Activated CD8-positive, alpha-beta T cell treated with anti-CD3 and anti-CD28 coated beads, Interleukin-2, amount 10 ng/mL, durations not matched to agents 7 days and 5 days (primary cell): ENCODE measurements around the gene PIEZO2. TPM values are rescaled to one million over a fixed set of nuclear protein-coding genes. Genes with fewer than 3 reads are reported as not detected.

Experiments used
- ATAC-seq: fragments of 150-1000 bp; cut with Tn5 transposase; one replicate; pipeline ENCODE4 v1.10.0; 2021; ENCODE audit warnings: moderate library complexity
- CTCF ChIA-PET: fragments of 350-600 bp; sonication (Branson Sonifier 250); formaldehyde crosslinking; loops from one replicate; lab custom pipeline; 2021; ENCODE audit warnings: antibody characterized with exemption; lab: Charles Lee
- POLR2A ChIA-PET: fragments of 350-600 bp; sonication (Branson Sonifier 250); formaldehyde crosslinking; loops from one replicate; lab custom pipeline; 2021; ENCODE audit warnings: antibody characterized with exemption; lab: Charles Lee
- DNase-seq: peaks from one replicate; pipeline ENCODE4 v3.0.0-alpha.2; 2020
- H3K27ac Mint-ChIP-seq: one replicate; pipeline ENCODE4 v1.8.0; 2021; ENCODE audit warnings: mild to moderate bottlenecking, mixed read lengths
- H3K27me3 Mint-ChIP-seq: one replicate; pipeline ENCODE4 v1.8.0; 2021; ENCODE audit warnings: low read depth, mixed read lengths
- H3K36me3 Mint-ChIP-seq: one replicate; pipeline ENCODE4 v1.8.0; 2021; ENCODE audit warnings: low read depth, mixed read lengths
- H3K4me1 Mint-ChIP-seq: one replicate; pipeline ENCODE4 v1.8.0; 2021; ENCODE audit warnings: low read depth, mixed read lengths
- H3K4me3 Mint-ChIP-seq: one replicate; pipeline ENCODE4 v1.8.0; 2021; ENCODE audit warnings: mild to moderate bottlenecking, mixed read lengths
- H3K9me3 Mint-ChIP-seq: one replicate; pipeline ENCODE4 v1.8.0; 2022; ENCODE audit warnings: mixed read lengths; ENCODE audit not compliant: insufficient read depth
- total RNA-seq, 2 experiments: library from RNA; stranded (reverse); gene quantifications; one replicate each; pipeline ENCODE4 v1.2.3, GENCODE V29; 2021

The PIEZO2 gene
- total RNA-seq, 2 experiments from 2014 or later = not detected

DNA sequence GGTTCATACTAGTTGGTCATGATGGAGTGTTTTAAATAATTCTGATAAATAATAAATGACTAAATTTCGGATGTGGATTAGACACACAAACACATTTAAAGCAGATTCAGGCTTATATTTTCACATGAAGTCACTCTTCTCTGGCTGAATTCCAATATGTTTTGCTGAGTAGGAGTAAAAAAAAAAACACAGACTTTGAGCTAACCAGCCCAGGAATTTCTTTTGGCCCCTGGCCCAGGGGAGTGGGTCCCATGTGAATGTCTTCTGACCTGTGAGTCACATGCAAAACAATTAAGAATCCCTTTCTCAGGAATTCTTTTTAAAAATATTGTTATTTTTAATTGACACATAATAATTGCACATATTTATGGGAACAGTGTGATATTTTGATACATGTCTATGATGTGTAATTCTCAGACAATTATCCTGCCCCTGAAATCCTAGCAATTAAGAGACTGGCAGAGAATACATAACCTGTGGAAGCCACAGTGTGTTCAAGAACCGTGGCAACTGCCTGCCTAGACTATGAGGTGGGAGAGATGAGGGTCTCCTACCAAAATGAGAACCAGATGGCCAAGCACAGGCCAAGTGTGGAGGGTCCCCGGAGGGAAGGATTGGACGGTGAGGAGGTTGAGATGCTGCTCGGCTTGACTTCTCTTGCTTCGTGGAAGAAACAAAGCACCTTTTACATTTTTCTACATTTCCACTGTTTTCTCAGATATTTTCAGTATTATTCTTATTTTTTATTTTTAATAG, 236.4 kb downstream of the PIEZO2 start:
- POLR2A ChIA-PET = no interaction called here
- H3K4me1 Mint-ChIP-seq = no peaks in the 10 kb centered on the region
- H3K36me3 Mint-ChIP-seq = no peaks in the 10 kb centered on the region
- no peak for ATAC-seq
- CTCF ChIA-PET = no interaction called here
- H3K27ac Mint-ChIP-seq = no peak overlapping the region
- no peak overlapping the region for H3K4me3 Mint-ChIP-seq
- no peaks in the 10 kb centered on the region for H3K27me3 Mint-ChIP-seq
- no peak for DNase-seq
- peaks cover 3% of the 10 kb centered on the region for H3K9me3 Mint-ChIP-seq

DNA sequence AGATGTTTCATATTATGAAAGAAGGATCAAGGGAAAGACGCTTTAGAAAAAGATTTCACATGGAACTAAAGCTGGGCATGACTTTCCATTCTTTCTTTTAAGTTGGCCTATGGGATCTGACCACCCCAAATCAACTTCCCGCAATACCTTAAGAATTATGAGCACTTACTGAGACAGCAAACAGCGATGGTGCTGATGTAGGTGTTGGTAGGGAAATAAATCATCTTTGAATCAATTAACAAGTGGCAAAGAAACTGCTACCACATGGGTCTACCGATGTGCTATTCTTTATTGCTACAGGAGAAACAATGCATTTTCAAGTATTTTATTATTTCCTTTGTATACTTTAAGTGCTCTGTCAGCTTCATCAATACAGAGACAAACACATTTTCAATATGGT, 239.6 kb downstream of the PIEZO2 start:
- Mint-ChIP-seq H3K4me1 (no peaks in the 10 kb centered on the region), H3K36me3 (no peaks in the 10 kb centered on the region), H3K27ac (no peak overlapping the region), H3K4me3 (no peak overlapping the region), H3K9me3 (peaks cover 3% of the 10 kb centered on the region), H3K27me3 (no peaks in the 10 kb centered on the region)
- ChIA-PET CTCF (no interaction called here), POLR2A (no interaction called here)
- DNase-seq = no peak
- no peak for ATAC-seq

DNA sequence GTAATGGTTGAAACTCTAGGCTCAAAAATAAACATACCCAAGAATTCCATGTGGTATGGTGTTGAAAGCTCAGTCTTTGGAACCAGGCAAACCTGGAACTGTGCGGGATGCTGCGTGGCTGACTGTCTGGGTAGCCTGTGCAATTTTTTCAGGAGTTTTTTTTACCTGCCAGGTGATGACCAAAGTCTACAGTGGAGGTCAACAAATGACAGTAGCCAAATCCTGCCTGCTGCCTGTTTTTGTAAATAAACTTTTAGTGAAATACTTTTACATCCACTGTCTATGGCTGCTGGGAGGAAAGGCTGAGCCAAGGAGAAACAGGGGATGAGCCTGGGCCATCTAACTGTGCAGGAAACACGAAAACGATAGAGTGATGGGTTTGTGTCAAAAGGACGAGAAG, 240.6 kb downstream of the PIEZO2 start:
- CTCF ChIA-PET = no interaction called here
- no peak overlapping the region for H3K4me3 Mint-ChIP-seq
- H3K27ac Mint-ChIP-seq = no peak overlapping the region
- no peaks in the 10 kb centered on the region for H3K4me1 Mint-ChIP-seq
- POLR2A ChIA-PET = no interaction called here
- H3K27me3 Mint-ChIP-seq = no peaks in the 10 kb centered on the region
- no peak for ATAC-seq
- H3K36me3 Mint-ChIP-seq = no peaks in the 10 kb centered on the region
- DNase-seq = no peak
- peaks cover 3% of the 10 kb centered on the region for H3K9me3 Mint-ChIP-seq

- Mint-ChIP-seq H3K27ac (no peak overlapping the region), H3K36me3 (no peaks in the 10 kb centered on the region), H3K27me3 (no peaks in the 10 kb centered on the region), H3K9me3 (peaks cover 3% of the 10 kb centered on the region), H3K4me3 (no peak overlapping the region), H3K4me1 (no peaks in the 10 kb centered on the region)
- ATAC-seq (no peak), DNase-seq (no peak)
- POLR2A ChIA-PET = interaction anchor here (0.6 kb wide), 1 partner anchor 1399 kb away, joined by 3 read pairs; no protein-coding TSS in a partner anchor
- CTCF ChIA-PET = no interaction called here
These were observed 241.6 kb downstream of the PIEZO2 start for GRCh38 chr18:10907749-10908148.

GRCh38 chr18:10901329-10901728, 248.0 kb downstream of the PIEZO2 start:
- DNase-seq (no peak), ATAC-seq (no peak)
- Mint-ChIP-seq H3K4me1 (no peaks in the 10 kb centered on the region), H3K27me3 (no peaks in the 10 kb centered on the region), H3K36me3 (no peaks in the 10 kb centered on the region), H3K9me3 (no peaks in the 10 kb centered on the region), H3K27ac (no peak overlapping the region), H3K4me3 (no peak overlapping the region)
- ChIA-PET POLR2A (no interaction called here), CTCF (no interaction called here)

GRCh38 chr18:10900435-10900834, 248.9 kb downstream of the PIEZO2 start:
- H3K27ac Mint-ChIP-seq = no peak overlapping the region
- no peaks in the 10 kb centered on the region for H3K4me1 Mint-ChIP-seq
- DNase-seq (no peak), ATAC-seq (no peak)
- ChIA-PET POLR2A (no interaction called here), CTCF (no interaction called here)
- no peaks in the 10 kb centered on the region for H3K36me3 Mint-ChIP-seq
- H3K27me3 Mint-ChIP-seq = no peaks in the 10 kb centered on the region
- H3K9me3 Mint-ChIP-seq = no peaks in the 10 kb centered on the region
- no peak overlapping the region for H3K4me3 Mint-ChIP-seq

DNA sequence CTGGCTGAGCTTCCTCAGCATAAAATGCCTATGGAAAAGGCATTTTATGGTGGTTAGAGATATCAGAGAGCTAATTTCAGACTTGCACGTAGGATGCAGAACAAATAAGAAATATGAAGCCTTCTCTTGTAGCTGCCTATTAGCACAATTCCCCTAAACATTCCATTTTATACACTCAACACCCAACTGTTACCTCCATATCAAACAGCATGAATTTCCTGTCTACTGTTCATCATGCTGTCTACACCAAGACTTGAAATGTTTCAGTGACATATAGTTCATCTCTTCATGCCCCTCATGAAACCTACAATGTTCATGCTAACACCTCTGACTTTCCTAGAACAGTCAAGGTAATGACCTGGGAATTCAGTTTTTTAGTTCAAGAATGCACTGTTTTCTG, 249.9 kb downstream of the PIEZO2 start:
- no peaks in the 10 kb centered on the region for H3K36me3 Mint-ChIP-seq
- POLR2A ChIA-PET = no interaction called here
- CTCF ChIA-PET = no interaction called here
- no peak for DNase-seq
- H3K9me3 Mint-ChIP-seq = no peaks in the 10 kb centered on the region
- no peak overlapping the region for H3K4me3 Mint-ChIP-seq
- no peak overlapping the region for H3K27ac Mint-ChIP-seq
- no peaks in the 10 kb centered on the region for H3K27me3 Mint-ChIP-seq
- no peak for ATAC-seq
- no peaks in the 10 kb centered on the region for H3K4me1 Mint-ChIP-seq

DNA sequence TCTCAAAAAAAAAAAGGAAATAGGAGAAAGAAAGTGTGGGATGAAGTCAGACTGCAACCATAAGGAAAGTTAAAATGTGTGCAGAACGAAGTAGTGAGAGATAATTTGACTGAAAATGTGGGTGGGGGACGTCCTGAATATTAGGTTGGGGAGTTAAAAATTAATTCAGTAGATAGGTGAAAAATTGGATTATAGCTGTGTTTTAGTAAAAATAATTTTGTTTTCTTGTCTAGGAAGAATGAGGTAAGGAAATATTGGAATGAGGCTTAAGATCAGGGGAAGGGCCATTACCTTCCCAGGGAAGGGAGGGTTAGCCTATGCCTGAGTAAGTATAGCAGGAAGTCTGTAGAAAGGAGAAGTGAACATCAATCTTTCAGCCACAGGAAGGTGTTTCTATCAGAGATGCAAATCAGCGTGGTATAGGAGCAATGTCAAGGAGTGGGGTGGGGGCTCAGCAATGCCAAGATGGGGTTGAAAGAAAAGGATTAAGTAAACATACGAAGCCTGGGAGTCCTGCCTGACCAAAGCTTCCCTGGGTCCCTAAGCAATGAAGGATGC, 250.9 kb downstream of the PIEZO2 start:
- POLR2A ChIA-PET = no interaction called here
- DNase-seq (no peak), ATAC-seq (no peak)
- CTCF ChIA-PET = no interaction called here
- Mint-ChIP-seq H3K27ac (no peak overlapping the region), H3K4me3 (no peak overlapping the region), H3K36me3 (no peaks in the 10 kb centered on the region), H3K27me3 (no peaks in the 10 kb centered on the region), H3K9me3 (no peaks in the 10 kb centered on the region), H3K4me1 (no peaks in the 10 kb centered on the region)

DNA sequence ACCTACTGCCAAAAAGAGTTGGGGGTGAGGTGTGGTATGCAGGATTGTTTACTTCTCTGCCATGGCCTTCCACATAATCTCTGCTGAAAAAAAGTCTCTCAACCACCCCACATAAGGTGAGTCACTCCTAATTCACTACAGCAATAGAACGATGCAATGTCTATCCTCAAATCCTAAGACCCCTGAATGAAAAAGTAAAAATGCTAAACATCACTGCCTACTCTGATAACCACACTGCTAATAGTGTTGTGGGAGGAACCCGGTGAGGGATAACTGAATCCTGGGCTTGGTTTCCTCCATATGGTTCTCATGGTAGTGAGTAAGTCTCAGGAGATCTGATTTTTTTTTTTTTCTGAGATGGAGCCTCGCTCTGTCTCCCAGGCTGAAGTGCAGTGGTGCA, 252.5 kb downstream of the PIEZO2 start:
- Mint-ChIP-seq H3K36me3 (no peaks in the 10 kb centered on the region), H3K27ac (no peak overlapping the region), H3K27me3 (no peaks in the 10 kb centered on the region), H3K4me3 (no peak overlapping the region), H3K9me3 (no peaks in the 10 kb centered on the region), H3K4me1 (no peaks in the 10 kb centered on the region)
- CTCF ChIA-PET = no interaction called here
- POLR2A ChIA-PET = no interaction called here
- ATAC-seq (no peak), DNase-seq (no peak)

- DNase-seq (no peak), ATAC-seq (no peak)
- Mint-ChIP-seq H3K9me3 (no peaks in the 10 kb centered on the region), H3K27me3 (no peaks in the 10 kb centered on the region), H3K4me1 (no peaks in the 10 kb centered on the region), H3K4me3 (no peak overlapping the region), H3K27ac (no peak overlapping the region), H3K36me3 (no peaks in the 10 kb centered on the region)
- ChIA-PET CTCF (no interaction called here), POLR2A (no interaction called here)
These were observed 253.4 kb downstream of the PIEZO2 start for GRCh38 chr18:10895976-10896375.

DNA sequence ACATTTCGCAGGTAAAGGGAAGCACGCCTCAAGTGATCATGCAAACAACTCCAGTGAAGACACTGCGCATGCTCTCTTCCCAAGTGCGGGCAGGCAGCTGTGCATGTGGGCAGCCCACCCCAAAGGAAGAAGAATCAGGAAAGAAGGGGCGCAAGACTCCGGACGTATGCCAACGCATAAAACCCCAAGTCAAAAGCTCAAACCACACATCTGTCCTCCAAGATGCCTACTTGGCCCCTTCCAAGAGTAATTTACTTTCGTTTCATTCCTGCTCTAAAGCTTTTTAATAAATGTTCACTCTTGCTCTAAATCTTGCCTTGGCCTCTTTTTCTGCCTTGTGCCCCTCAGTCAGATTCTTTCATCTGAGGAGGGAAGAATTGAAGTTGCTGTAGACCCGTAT, 254.9 kb downstream of the PIEZO2 start:
- H3K9me3 Mint-ChIP-seq = no peaks in the 10 kb centered on the region
- POLR2A ChIA-PET = no interaction called here
- H3K27ac Mint-ChIP-seq = no peak overlapping the region
- no peak for ATAC-seq
- CTCF ChIA-PET = no interaction called here
- no peak overlapping the region for H3K4me3 Mint-ChIP-seq
- no peaks in the 10 kb centered on the region for H3K4me1 Mint-ChIP-seq
- DNase-seq = no peak
- H3K27me3 Mint-ChIP-seq = no peaks in the 10 kb centered on the region
- H3K36me3 Mint-ChIP-seq = no peaks in the 10 kb centered on the region

GRCh38 chr18:10893761-10894160, 255.6 kb downstream of the PIEZO2 start:
- DNase-seq (no peak), ATAC-seq (no peak)
- Mint-ChIP-seq H3K27me3 (no peaks in the 10 kb centered on the region), H3K27ac (no peak overlapping the region), H3K4me1 (no peaks in the 10 kb centered on the region), H3K9me3 (no peaks in the 10 kb centered on the region), H3K4me3 (no peak overlapping the region), H3K36me3 (no peaks in the 10 kb centered on the region)
- ChIA-PET CTCF (no interaction called here), POLR2A (no interaction called here)

- Mint-ChIP-seq H3K4me3 (no peak overlapping the region), H3K36me3 (no peaks in the 10 kb centered on the region), H3K4me1 (no peaks in the 10 kb centered on the region), H3K9me3 (no peaks in the 10 kb centered on the region), H3K27ac (no peak overlapping the region), H3K27me3 (no peaks in the 10 kb centered on the region)
- POLR2A ChIA-PET = no interaction called here
- CTCF ChIA-PET = no interaction called here
- ATAC-seq (no peak), DNase-seq (no peak)
These were observed 256.2 kb downstream of the PIEZO2 start for GRCh38 chr18:10893196-10893595.
